HG03439 (cell line): ENCODE measurements around the gene STAC.
"Not testable (repeated sequence)": the region's sequence is repeated elsewhere in the genome, so short reads cannot be mapped to it uniquely, and the experiment has no call there.

Source experiments
- ATAC-seq: cut with Tn5 transposase; IDR thresholded peaks from one replicate; pipeline ENCODE4 v1.9.1; 2021; ENCODE audit warnings: mild to moderate bottlenecking, moderate library complexity; ENCODE audit not compliant: unreplicated experiment

Gene STAC

GRCh38 chr3:36562945-36563344 lies 182.6 kb downstream of the STAC start:
- ATAC-seq = no peak

GRCh38 chr3:36575241-36575640 lies 194.9 kb downstream of the STAC start:
- no peak for ATAC-seq

DNA sequence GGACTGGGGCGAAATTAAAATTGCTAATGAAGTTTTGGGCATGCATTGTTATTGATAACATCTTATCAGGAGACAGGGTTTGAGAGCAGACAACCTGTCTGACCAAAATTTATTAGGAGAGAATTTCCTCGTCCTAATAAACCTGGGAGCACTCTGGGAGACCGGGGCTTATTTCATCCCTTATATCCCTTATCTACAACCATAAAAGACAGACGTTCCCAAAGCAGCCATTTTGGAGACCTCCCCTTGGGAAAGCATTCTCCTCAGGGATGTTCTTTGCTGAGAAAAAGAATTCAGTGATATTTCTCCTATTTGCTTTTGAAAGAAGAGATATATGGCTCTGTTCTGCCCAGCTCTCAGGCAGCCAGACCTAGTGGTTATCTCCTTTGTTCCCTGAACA lies 198.1 kb downstream of the STAC start:
- ATAC-seq = not testable (repeated sequence)

GRCh38 chr3:36579746-36580145 lies 199.4 kb downstream of the STAC start:
- ATAC-seq = no peak

- no peak for ATAC-seq
Observed at GRCh38 chr3:36580716-36581115, 200.4 kb downstream of the STAC start.

GRCh38 chr3:36591959-36592358 lies 211.7 kb downstream of the STAC start:
- ATAC-seq = no peak

DNA sequence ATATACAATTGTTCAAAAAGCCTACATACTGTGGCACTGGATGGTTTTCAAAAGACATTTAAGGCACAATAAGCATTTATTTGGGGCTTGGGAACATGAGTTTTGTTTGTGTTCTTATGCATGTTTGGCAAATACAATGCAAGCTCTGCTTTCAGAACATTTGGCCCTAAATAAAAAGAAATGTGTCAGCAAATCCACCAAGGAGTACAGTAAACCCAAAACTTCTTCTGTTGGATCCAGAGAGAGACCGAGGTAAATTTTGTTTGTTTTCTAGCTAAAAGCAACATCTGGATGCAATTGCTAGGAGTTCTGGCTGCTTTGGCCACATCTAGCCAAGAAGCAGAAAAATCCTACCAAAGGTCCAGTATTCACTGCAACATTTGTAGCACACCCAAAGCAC lies 215.2 kb downstream of the STAC start:
- ATAC-seq = no peak

GRCh38 chr3:36596419-36596818 lies 216.1 kb downstream of the STAC start:
- no peak for ATAC-seq

DNA sequence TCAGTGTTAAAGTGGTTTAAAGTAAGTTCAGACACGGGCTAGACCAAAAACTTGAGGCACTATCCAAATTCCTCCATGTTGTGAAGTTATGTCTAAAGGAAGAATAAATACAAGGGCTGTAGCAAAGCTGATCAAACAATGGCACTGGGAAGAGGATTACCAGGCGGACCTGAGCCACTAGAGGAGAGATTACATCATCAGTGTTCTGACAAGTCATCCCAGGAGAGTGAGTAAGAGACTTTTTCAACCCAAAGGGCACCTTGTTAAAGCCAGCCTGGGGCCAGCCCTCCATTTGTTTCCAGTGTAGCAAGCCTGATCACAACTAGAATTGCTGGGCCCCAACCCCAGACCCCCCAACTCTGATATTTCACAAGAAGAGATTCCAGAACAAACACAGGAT lies 217.1 kb downstream of the STAC start:
- ATAC-seq = no peak
